Stimulated activated CD8-positive, alpha-beta memory T cell treated with anti-CD3 and anti-CD28 coated beads, Interleukin-7, amount 100 ng/mL, for 24 hours (primary cell): ENCODE results near the gene LGALS14.
"Not testable (repeated sequence)": the region's sequence is repeated elsewhere in the genome, so short reads cannot be mapped to it uniquely, and the experiment has no call there.

Experiments
- DNase-seq: peaks from one replicate; pipeline ENCODE4 v3.0.0-alpha.2; 2020; ENCODE audit warnings: low read depth

Gene LGALS14

GRCh38 chr19:39696387-39696786 is 7.9 kb upstream of the LGALS14 start:
- no peak for DNase-seq

DNA sequence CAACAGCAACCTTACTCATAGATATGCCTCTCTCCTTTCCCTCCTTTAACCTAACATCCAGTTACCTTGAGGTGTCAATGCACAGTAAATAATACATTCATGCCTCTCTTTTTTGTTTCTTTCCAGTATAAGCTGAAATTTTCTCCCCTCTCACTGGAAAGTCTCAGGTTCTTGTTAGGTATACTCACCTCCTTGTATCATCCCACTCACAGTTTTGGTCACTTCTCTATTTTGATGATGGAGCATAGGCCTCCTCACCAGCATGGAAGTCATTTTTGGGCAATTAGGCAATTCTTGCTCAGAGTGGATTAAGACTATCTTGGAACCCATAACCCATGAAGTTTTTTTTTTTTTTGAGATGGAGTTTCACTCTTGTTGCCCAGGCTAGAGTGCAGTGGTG is 5.7 kb upstream of the LGALS14 start:
- no peak for DNase-seq

- no peak for DNase-seq
Observed at GRCh38 chr19:39701291-39701690, 3.0 kb upstream of the LGALS14 start.

- DNase-seq: no peak
Observed at GRCh38 chr19:39705578-39706188, 1.4 kb downstream of the LGALS14 start.

- DNase-seq: no peak
Observed at GRCh38 chr19:39708594-39708993, 4.3 kb downstream of the LGALS14 start.

GRCh38 chr19:39709026-39709872 is 5.0 kb downstream of the LGALS14 start:
- no peak for DNase-seq

DNA sequence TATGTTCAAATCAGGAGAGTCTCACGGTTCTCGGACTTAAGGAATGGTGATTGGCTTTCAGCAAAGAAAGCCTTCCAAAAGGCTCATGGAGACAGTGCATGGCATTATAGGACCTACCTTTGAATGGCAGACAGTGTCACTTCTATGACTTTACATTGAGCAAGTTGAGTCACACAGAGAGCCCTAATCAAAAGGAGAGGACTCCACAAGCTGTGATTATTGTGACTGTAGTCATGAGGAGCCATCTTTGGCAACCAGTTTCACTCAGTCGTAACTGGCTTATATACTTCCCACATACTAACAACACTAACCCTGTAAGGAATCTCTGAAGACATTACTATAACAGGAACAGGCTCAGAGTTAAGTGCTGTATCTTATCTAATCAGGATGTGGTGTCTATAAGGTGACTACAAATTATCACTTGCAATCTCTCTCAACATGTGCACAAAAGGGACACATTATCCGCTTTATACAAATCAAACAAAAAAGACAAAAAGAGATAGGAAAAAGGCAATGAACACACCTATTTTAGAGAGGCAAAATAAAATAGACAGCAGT is 6.1 kb downstream of the LGALS14 start:
- no peak for DNase-seq

GRCh38 chr19:39720144-39720543 is 15.9 kb downstream of the LGALS14 start:
- not testable (repeated sequence) for DNase-seq

- DNase-seq: no peak
Observed at GRCh38 chr19:39725995-39726394, 21.7 kb downstream of the LGALS14 start.

- no peak for DNase-seq
Observed at GRCh38 chr19:39727070-39727800, 23.0 kb downstream of the LGALS14 start.

- no peak for DNase-seq
Observed at GRCh38 chr19:39728040-39728439, 23.8 kb downstream of the LGALS14 start.

GRCh38 chr19:39729594-39729993 is 25.3 kb downstream of the LGALS14 start:
- DNase-seq: no peak

DNA sequence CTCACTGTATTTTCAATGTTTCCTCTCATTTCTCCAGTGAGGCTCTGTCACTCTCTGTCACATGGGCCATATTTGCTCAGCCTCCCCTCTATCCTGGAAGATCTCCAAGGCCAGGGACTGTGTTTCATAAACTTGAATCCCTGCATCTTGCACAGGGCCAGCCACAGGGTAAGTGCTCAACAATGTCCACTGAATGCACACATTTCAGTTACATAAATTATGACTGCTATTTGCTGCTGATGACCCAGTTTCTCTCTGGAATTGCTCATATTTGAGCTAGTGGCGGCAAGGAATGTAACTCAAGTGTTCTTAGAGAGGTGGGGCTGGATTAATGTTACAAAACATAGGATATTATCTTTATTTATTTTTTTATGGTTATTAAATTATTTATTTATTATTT is 27.4 kb downstream of the LGALS14 start:
- no peak for DNase-seq

- DNase-seq: no peak
Observed at GRCh38 chr19:39733841-39734240, 29.6 kb downstream of the LGALS14 start.

- DNase-seq: no peak
Observed at GRCh38 chr19:39735688-39736087, 31.4 kb downstream of the LGALS14 start.

DNA sequence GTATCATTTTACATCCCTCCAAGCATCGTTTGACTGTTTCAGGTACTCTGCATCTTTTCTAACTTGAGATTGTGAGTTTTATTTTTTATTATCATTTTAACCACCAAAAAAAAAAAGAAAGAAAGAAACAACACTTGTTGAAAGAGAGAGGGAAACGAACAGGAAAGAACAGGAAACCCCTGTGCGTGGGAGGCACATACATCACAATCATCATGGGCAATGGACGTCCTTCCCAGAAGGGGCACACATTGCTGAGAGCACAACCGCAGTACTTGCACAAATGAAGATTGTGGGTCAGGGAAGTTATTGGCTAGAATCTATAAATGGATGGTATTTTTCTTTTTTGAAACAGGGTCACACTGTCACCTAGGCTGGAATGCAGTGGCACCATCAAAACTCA is 31.8 kb downstream of the LGALS14 start:
- DNase-seq: no peak

GRCh38 chr19:39737351-39737750 is 33.1 kb downstream of the LGALS14 start:
- DNase-seq: no peak

DNA sequence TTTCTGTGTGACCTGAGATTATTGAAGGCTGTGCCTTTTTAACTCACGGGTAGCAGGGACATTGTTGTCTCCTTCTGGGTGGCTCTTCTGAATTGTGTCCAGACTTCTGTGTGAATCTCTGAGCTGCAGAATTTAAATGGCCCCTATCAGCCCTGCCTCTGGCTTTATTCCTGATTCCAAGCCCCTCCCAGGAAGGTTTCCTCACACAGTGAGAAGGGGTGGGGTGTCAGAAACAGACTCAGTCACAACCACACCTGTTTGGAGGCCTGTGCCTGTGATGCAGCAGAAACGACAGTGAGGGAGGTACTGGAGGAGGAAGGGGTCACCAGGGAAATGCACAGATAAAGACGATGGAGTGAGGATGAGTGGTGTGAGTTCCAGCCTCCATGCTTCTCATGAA is 33.6 kb downstream of the LGALS14 start, which contains the start of gene CLC:
CLC (minus strand) TSS at position 139 of the 400 bp plus-strand sequence; CDS start at position 62, 77 bp downstream.
- no peak for DNase-seq

DNA sequence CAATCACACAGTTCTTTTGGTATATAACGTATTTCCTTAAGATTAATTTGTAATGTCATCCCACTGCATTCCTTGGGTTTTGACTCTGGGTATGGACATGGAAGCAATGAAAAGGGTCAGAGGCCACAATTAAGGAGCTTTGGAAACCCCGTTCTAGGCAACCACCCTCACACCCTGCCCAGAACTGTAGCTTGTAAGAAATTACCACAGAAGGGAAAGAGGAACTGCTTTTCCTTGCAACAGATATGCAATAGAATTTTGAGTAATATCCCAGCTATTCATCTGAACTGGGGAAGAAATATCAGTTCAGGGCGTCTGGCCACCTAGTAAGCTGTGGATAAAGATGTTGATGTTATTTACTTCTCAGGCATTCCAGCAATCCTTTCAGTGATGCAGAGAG is 34.5 kb downstream of the LGALS14 start:
- no peak for DNase-seq

- DNase-seq: no peak
Observed at GRCh38 chr19:39740395-39740794, 36.1 kb downstream of the LGALS14 start.

- DNase-seq: no peak
Observed at GRCh38 chr19:39745643-39746042, 41.4 kb downstream of the LGALS14 start.

GRCh38 chr19:39746836-39747529 is 42.7 kb downstream of the LGALS14 start:
- DNase-seq: no peak
